ENCODE data around the gene LRFN4. TPM values are rescaled to one million over a fixed set of nuclear protein-coding genes. Genes with fewer than 3 reads are reported as not detected.

LRFN4 gene
- total RNA-seq, 2 experiments from 2014 or later = 14.1 to 16.6 TPM

GRCh38 chr11:66840317-66841091, 16.4 kb upstream of the LRFN4 start:
- Mint-ChIP-seq H3K9me3 (no peaks in the 10 kb centered on the region), H3K27ac (peak overlapping the region; percentile 96), H3K4me3 (peak overlapping the region; percentile 8), H3K36me3 (ENCODE audit: low read depth) (peaks cover 27% of the 10 kb centered on the region), H3K27me3 (no peaks in the 10 kb centered on the region), H3K4me1 (peaks cover 45% of the 10 kb centered on the region)
- DNase-seq = no peak
- ChIA-PET POLR2A (no interaction called here), CTCF (interaction anchor here (1.0 to 1.4 kb wide), 2 partner anchors 18 to 43 kb away, joined by 3 to 4 read pairs; no protein-coding TSS in a partner anchor)

- POLR2A ChIA-PET = no interaction called here
- no peaks in the 10 kb centered on the region for H3K27me3 Mint-ChIP-seq
- H3K4me3 Mint-ChIP-seq = peak overlapping the region; percentile 85
- H3K9me3 Mint-ChIP-seq = no peaks in the 10 kb centered on the region
- no peak for DNase-seq
- peaks cover 27% of the 10 kb centered on the region for H3K36me3 Mint-ChIP-seq (ENCODE audit: low read depth)
- CTCF ChIA-PET = interaction anchor here (0.9 to 3.2 kb wide), 6 partner anchors 8 to 163 kb away, joined by 3 to 11 read pairs (median 4); no protein-coding TSS in a partner anchor
- peaks cover 50% of the 10 kb centered on the region for H3K4me1 Mint-ChIP-seq
- H3K27ac Mint-ChIP-seq = peak overlapping the region; percentile 96
These were observed 15.0 kb upstream of the LRFN4 start for GRCh38 chr11:66841861-66842260.

- no peaks in the 10 kb centered on the region for H3K9me3 Mint-ChIP-seq
- H3K4me3 Mint-ChIP-seq = peak overlapping the region; percentile 85
- peak overlapping the region; percentile 96 for H3K27ac Mint-ChIP-seq
- peaks cover 50% of the 10 kb centered on the region for H3K4me1 Mint-ChIP-seq
- H3K36me3 Mint-ChIP-seq (ENCODE audit: low read depth) = peaks cover 27% of the 10 kb centered on the region
- no peak for DNase-seq
- H3K27me3 Mint-ChIP-seq = no peaks in the 10 kb centered on the region
- CTCF ChIA-PET = interaction anchor here (0.9 to 3.2 kb wide), 6 partner anchors 8 to 433 kb away, joined by 3 to 11 read pairs (median 4); no protein-coding TSS in a partner anchor
- POLR2A ChIA-PET = no interaction called here
These were observed 14.4 kb upstream of the LRFN4 start for GRCh38 chr11:66842501-66842895.

- Mint-ChIP-seq H3K27me3 (no peaks in the 10 kb centered on the region), H3K4me3 (peak within 1 kb of the TSS; percentile 85), H3K4me1 (peaks cover 50% of the 10 kb centered on the region), H3K9me3 (no peaks in the 10 kb centered on the region), H3K36me3 (ENCODE audit: low read depth) (peaks cover 29% of the 10 kb centered on the region), H3K27ac (peak within 1 kb of the TSS; percentile 96)
- CTCF ChIA-PET = interaction anchor here (0.9 to 3.8 kb wide), 10 partner anchors 9 to 434 kb away, joined by 3 to 27 read pairs (median 4); partner anchors contain the start of gene RBM4B
- DNase-seq = peak; percentile 91
- POLR2A ChIA-PET = no interaction called here
These were observed 13.7 kb upstream of the LRFN4 start, which contains the start of gene RCE1 for GRCh38 chr11:66842896-66843775. Gene RCE1, plus strand, starts transcription at chr11:66843441. Its CDS starts 15 bp downstream, at chr11:66843456.

GRCh38 chr11:66843776-66844495, 12.9 kb upstream of the LRFN4 start:
- H3K27ac Mint-ChIP-seq = peak overlapping the region; percentile 95
- no peaks in the 10 kb centered on the region for H3K27me3 Mint-ChIP-seq
- POLR2A ChIA-PET = no interaction called here
- H3K36me3 Mint-ChIP-seq (ENCODE audit: low read depth) = peaks cover 29% of the 10 kb centered on the region
- H3K9me3 Mint-ChIP-seq = no peaks in the 10 kb centered on the region
- H3K4me3 Mint-ChIP-seq = peak overlapping the region; percentile 85
- H3K4me1 Mint-ChIP-seq = peaks cover 49% of the 10 kb centered on the region
- no peak for DNase-seq
- CTCF ChIA-PET = interaction anchor here (1.1 to 3.8 kb wide), 6 partner anchors 8 to 435 kb away, joined by 3 to 27 read pairs (median 6); partner anchors contain the start of gene RBM4B

GRCh38 chr11:66844496-66845142, 12.2 kb upstream of the LRFN4 start:
- CTCF ChIA-PET = interaction anchor here (0.5 to 3.8 kb wide), 5 partner anchors 10 to 273 kb away, joined by 3 to 27 read pairs (median 4); no protein-coding TSS in a partner anchor
- peaks cover 47% of the 10 kb centered on the region for H3K4me1 Mint-ChIP-seq
- no peak for DNase-seq
- POLR2A ChIA-PET = no interaction called here
- peak overlapping the region; percentile 85 for H3K4me3 Mint-ChIP-seq
- H3K27me3 Mint-ChIP-seq = no peaks in the 10 kb centered on the region
- peak overlapping the region; percentile 95 for H3K27ac Mint-ChIP-seq
- H3K36me3 Mint-ChIP-seq (ENCODE audit: low read depth) = peaks cover 29% of the 10 kb centered on the region
- no peaks in the 10 kb centered on the region for H3K9me3 Mint-ChIP-seq

- Mint-ChIP-seq H3K27ac (peak overlapping the region; percentile 64), H3K36me3 (ENCODE audit: low read depth) (peaks cover 25% of the 10 kb centered on the region), H3K27me3 (no peaks in the 10 kb centered on the region), H3K9me3 (no peaks in the 10 kb centered on the region), H3K4me3 (peak overlapping the region; percentile 85), H3K4me1 (peaks cover 42% of the 10 kb centered on the region)
- no peak for DNase-seq
- CTCF ChIA-PET = interaction anchor here (0.5 to 3.8 kb wide), 4 partner anchors 10 to 273 kb away, joined by 3 to 27 read pairs (median 4); no protein-coding TSS in a partner anchor
- POLR2A ChIA-PET = no interaction called here
These were observed 11.6 kb upstream of the LRFN4 start for GRCh38 chr11:66845143-66845875.

- H3K9me3 Mint-ChIP-seq = no peaks in the 10 kb centered on the region
- no peak for DNase-seq
- CTCF ChIA-PET = interaction anchor here (0.9 to 3.8 kb wide), 3 partner anchors 9 to 260 kb away, joined by 3 to 27 read pairs (median 3); no protein-coding TSS in a partner anchor
- H3K27ac Mint-ChIP-seq = peak overlapping the region; percentile 36
- H3K27me3 Mint-ChIP-seq = no peaks in the 10 kb centered on the region
- peaks cover 20% of the 10 kb centered on the region for H3K36me3 Mint-ChIP-seq (ENCODE audit: low read depth)
- peaks cover 39% of the 10 kb centered on the region for H3K4me1 Mint-ChIP-seq
- H3K4me3 Mint-ChIP-seq = no peak overlapping the region
- POLR2A ChIA-PET = no interaction called here
These were observed 11.0 kb upstream of the LRFN4 start for GRCh38 chr11:66845876-66846212.

- no peak for DNase-seq
- Mint-ChIP-seq H3K4me3 (no peak overlapping the region), H3K27me3 (no peaks in the 10 kb centered on the region), H3K4me1 (peaks cover 37% of the 10 kb centered on the region), H3K27ac (no peak overlapping the region), H3K9me3 (no peaks in the 10 kb centered on the region), H3K36me3 (ENCODE audit: low read depth) (peaks cover 16% of the 10 kb centered on the region)
- ChIA-PET POLR2A (no interaction called here), CTCF (interaction anchor here (3.8 kb wide), 1 partner anchor 8 kb away, joined by 27 read pairs; no protein-coding TSS in a partner anchor)
These were observed 10.2 kb upstream of the LRFN4 start for GRCh38 chr11:66846671-66847091.

GRCh38 chr11:66847461-66848232, 9.2 kb upstream of the LRFN4 start:
- DNase-seq = no peak
- H3K27me3 Mint-ChIP-seq = no peaks in the 10 kb centered on the region
- CTCF ChIA-PET = no interaction called here
- no peak overlapping the region for H3K27ac Mint-ChIP-seq
- H3K4me3 Mint-ChIP-seq = no peak overlapping the region
- H3K36me3 Mint-ChIP-seq (ENCODE audit: low read depth) = peaks cover 7% of the 10 kb centered on the region
- peaks cover 36% of the 10 kb centered on the region for H3K4me1 Mint-ChIP-seq
- POLR2A ChIA-PET = no interaction called here
- no peaks in the 10 kb centered on the region for H3K9me3 Mint-ChIP-seq

Measured in activated CD4-positive, alpha-beta T cell treated with anti-CD3 and anti-CD28 coated beads, Interleukin-2, amount 10 ng/mL, durations not matched to agents 7 days and 5 days (primary cell).